ENCODE results near the gene FHL2.
"Not testable (repeated sequence)": the region's sequence is repeated elsewhere in the genome, so short reads cannot be mapped to it uniquely, and the experiment has no call there.

FHL2 gene

GRCh38 chr2:105398336-105399206, at the start of gene FHL2:
FHL2 (minus strand) TSS chr2:105399051; CDS start chr2:105386516, 12,535 bp downstream.
- peak; percentile 61 to 67 for DNase-seq (ENCODE audit: low read depth in 2 of 2)

DNA sequence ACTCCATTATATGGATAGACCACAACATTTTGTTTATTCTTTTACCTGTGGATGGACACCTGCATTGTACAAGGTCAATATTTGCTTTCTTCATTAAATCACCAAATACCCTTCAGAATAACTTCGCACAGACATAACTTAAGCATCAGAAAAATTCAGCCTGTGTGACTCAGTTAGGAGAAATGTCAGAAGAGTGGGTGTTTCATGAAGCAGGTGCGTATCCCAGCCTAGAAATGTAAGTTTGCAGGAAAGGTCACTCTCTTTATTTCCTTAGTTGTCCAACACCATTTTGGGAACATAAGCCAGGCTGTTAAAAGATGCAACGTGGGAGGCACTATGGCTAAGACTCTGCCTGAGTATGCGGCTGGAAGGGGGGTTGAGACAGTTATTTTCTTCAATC, 48.6 kb upstream of the FHL2 start:
- DNase-seq (ENCODE audit: low read depth in 2 of 2), result no peak

- DNase-seq (ENCODE audit: low read depth in 2 of 2), result no peak
Measured at GRCh38 chr2:105446501-105446900, 47.6 kb upstream of the FHL2 start.

- DNase-seq (ENCODE audit: low read depth in 2 of 2), result no peak
Measured at GRCh38 chr2:105445976-105446375, 47.1 kb upstream of the FHL2 start.

GRCh38 chr2:105445498-105445897, 46.6 kb upstream of the FHL2 start:
- no peak for DNase-seq (ENCODE audit: low read depth in 2 of 2)

- no peak for DNase-seq (ENCODE audit: low read depth in 2 of 2)
Measured at GRCh38 chr2:105443617-105444598, 45.1 kb upstream of the FHL2 start.

- DNase-seq (ENCODE audit: low read depth in 2 of 2), result no peak
Measured at GRCh38 chr2:105442721-105443120, 43.9 kb upstream of the FHL2 start.

- no peak for DNase-seq (ENCODE audit: low read depth in 2 of 2)
Measured at GRCh38 chr2:105442056-105442455, 43.2 kb upstream of the FHL2 start.

DNA sequence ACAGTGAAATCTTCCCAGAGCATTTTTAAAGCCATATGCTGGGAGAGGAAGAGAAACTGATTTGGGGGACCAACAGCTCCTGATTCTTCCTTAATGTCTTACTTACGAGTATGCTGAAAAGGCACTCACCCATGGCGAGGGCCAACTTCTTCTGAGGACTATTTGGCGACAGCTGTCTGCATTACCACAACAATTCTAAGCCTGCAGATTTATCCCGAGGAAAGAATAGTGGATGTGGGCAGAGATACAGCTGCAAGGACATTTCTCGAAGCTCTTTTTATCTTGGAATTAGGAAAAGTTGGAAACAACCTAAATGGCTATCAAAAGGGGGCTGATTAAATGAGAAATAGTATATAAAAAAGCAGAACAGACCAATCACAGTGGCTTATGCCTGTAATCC, 40.3 kb upstream of the FHL2 start:
- DNase-seq (ENCODE audit: low read depth in 2 of 2), result no peak

DNA sequence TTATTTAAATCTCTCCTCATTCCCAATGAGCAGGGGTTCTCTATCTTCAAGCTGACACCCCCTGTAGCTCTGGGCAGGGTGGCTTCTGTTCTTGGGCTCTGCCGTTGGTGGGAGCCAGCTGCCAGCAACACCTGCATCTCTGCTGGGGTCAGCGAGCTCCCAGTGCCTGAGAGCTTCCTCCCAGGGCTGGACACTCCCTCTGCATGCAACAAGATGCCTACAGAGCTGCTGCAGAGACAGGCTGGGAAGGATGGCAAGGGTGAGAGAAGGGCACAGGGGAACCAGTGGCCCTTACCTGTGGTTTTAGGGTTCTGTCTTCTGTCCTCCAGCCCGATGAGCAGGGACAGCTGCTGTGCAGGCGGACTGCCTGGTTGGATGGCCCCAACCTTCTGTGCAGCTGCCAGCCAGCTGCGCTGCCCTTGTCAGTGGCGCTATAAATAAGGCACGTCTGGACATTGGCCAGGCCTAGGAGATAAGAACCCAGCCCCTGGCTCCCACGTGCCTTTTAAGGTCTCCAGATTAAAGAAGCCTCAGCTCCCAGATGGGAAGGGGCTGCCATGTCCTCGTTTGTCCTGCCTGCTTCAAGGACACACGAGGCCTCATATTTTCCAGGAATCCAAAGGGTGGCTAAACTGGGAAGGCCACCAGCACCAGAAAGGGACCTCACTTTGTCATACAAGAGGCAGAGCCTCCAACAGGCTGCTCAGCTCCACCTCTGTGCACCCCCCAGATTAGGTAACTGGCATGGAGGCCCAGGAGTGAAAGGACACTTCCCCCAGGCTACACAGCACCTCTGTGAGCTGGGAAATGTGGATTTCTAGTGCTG, 39.5 kb upstream of the FHL2 start:
- DNase-seq (ENCODE audit: low read depth in 2 of 2), result no peak

DNA sequence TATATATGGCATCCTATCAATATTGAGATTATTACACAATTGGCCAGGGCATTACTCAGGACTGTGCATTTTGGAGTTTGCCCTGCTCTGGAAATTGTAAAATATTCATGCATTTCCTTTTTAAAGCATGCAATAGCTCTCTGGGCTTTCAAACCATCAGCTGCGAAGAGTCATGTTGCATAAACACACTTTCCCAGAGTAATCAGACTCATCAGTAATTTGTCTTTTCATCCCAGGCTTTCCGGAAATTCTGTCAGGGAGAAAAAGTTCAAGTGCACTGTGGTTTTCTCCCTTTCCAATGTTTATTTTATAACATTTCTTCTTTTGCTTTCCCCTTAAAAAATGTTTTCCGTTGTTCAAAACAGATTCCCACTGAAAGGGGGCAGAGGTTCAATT, 38.9 kb upstream of the FHL2 start:
- peak; percentile 47 to 49 for DNase-seq (ENCODE audit: low read depth in 2 of 2)

- DNase-seq (ENCODE audit: low read depth in 2 of 2), result no peak
Measured at GRCh38 chr2:105432749-105433148, 33.9 kb upstream of the FHL2 start.

- no peak for DNase-seq (ENCODE audit: low read depth in 2 of 2)
Measured at GRCh38 chr2:105432044-105432399, 33.2 kb upstream of the FHL2 start.

DNA sequence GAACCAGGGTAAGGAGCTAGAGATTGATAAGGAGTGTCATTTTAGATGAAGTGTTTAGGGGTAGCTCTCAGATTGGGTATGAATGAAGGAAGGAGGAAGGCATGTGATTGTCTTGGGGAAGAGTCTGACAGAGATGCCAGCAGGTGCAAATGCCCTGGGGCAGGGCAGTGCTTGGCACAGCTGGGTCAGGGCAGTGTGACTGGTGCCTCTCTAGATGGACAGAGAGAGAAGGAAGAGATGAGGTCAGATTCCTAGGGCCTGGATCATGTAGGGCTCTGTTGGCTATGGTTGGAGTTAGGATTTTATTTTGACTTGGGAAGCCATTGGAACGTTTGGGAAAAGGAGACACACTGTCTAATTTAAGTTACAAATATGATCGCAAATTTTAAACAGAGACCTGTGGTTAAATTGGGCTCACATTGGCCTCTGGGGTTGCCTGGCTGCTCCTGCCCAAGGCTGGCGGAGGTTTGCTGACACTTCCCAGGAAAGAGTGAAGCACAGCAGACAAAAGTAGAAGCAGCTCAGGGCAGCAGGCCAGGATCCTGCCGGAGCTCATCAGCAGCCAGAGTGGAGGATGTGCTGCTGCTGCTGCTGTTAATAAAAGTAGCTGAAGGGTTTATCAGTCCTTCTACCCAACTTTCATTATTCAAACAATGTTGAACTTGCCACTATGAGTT, 32.7 kb upstream of the FHL2 start:
- DNase-seq (ENCODE audit: low read depth in 2 of 2), result no peak

DNA sequence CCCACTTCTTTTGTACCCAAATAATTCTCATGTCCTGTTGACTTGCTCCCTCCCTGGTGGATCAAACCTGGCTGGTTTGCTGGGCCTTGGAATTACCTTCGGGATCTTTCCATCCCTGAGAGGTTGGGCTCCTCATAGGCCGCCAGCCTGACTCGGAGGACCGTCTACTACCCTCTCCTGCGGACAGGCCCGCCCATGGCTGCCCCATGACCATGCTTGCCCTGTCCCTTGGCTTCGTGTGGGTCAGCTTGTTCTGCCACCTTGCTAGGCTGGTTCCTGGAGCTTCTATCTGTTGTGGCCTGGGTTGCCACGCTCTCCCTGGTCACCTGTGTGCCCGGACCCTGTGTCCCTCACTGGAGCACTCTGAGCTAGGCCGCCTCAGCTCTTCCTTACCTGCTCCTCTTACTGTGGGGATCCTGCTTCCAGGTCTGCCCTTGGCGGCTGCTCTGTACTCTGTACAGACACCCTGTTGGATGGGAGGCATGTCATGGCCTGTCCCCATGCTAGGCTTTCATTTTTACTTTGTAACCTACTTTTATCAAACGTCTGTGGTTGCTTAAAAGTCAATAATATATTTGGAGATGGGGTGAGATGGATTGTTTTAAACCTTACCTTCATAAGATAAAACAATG, 29.7 kb upstream of the FHL2 start:
- no peak for DNase-seq (ENCODE audit: low read depth in 2 of 2)

- no peak for DNase-seq (ENCODE audit: low read depth in 2 of 2)
Measured at GRCh38 chr2:105427485-105427884, 28.6 kb upstream of the FHL2 start.

DNA sequence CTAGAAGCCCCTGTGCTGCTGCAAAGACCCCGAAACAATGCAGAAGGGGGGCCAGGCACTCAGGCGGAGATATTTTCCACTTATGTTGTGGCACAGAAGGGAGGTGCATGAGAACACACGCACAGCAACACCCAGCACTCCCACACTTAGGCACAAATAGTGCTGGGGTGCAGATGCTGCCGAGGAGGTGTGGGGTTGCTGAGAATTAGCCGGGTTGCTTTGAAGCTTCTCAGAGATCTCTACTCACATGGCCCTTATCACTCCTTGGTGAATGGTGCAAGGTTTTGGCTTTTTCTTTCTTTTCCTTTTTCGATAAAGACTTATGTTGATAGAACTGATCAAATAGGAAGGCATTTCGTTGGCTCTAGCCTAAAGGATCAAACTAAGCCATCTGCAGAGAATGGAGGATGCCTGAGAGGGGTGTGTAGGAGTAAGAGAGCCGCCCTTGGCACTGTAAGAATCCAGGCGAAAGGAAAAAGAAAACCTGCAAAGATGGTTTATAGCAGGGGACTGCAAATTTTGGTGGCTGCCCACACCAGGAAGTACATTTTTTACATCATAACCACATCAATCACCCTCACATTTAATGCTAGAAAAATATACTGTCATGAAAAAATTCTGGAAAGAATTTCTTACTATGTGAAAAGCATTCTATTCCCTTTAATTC, 27.9 kb upstream of the FHL2 start:
- DNase-seq (ENCODE audit: low read depth in 2 of 2), result no peak

GRCh38 chr2:105425936-105426625, 27.2 kb upstream of the FHL2 start:
- DNase-seq (ENCODE audit: low read depth in 2 of 2), result no peak

DNA sequence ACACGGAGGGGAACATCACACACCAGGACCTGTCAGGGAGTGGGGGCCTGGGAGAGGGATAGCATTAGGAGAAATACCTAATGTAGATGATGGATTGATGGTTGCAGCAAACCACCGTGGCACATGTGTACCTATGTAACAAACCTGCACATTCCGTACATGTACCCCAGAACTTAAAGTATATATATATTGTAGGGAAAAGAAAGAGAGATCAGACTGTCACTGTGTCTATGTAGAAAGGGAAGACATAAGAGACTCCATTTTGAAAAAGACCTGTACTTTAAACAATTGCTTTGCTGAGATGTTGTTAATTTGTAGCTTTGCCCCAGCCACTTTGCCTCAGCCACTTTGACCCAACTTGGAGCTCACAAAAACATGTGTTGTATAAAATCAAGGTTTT, 26.0 kb upstream of the FHL2 start:
- not testable (repeated sequence) for DNase-seq (ENCODE audit: low read depth in 2 of 2)

DNA sequence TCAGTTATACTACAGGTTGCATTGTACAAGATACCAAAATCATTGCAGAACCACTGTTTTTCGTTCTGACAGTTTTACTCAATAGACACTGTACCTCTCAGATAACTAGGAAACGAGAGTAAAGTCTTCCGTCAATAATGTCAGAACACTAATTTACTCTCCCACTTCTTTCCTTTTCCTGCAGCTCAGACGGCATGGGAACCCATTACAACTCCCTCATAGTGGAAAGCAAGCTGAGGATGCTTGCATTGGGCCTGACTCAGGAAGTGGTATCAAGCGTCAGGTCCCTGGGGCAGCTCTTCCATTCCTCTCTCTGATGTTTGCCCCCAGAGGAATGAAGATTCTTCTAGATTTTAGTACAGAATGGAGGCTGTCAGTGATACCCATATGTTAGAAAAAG, 23.9 kb upstream of the FHL2 start:
- DNase-seq (ENCODE audit: low read depth in 2 of 2), result no peak

All from fibroblast of skin of left biceps (primary cell).